SU-DHL-6 (cell line): ENCODE measurements around the gene CGB1.

Experiments
- H2AFZ ChIP-seq: fragments of 200-600 bp; sonication (generic); 2 replicates; pipeline ENCODE4 v1.6.1; 2014; ENCODE audit warnings: low read depth, mild to moderate bottlenecking, moderate library complexity, mixed read lengths, antibody characterized with exemption, low read length; ENCODE audit not compliant: severe bottlenecking
- H3F3A ChIP-seq: fragments of 200-600 bp; shearing (Covaris generic); 2 replicates; pipeline ENCODE4 v1.6.0; 2016; ENCODE audit warnings: antibody characterized with exemption, mild to moderate bottlenecking; ENCODE audit not compliant: insufficient read depth
- H3K27ac ChIP-seq: fragments of 200-600 bp; sonication (generic); 2 replicates; pipeline ENCODE4 v1.5.1; 2016; ENCODE audit warnings: low read depth, mild to moderate bottlenecking, low read length, moderate library complexity, mixed read lengths
- H3K27me3 ChIP-seq: fragments of 200-600 bp; sonication (generic), shearing (Covaris generic); 2 replicates; pipeline ENCODE4 v1.6.0; 2014; ENCODE audit warnings: mild to moderate bottlenecking, low read length
- H3K36me3 ChIP-seq: fragments of 200-600 bp; sonication (generic); 2 replicates; pipeline ENCODE4 v1.6.1; 2014; ENCODE audit warnings: mild to moderate bottlenecking, low read length, mixed read lengths
- H3K4me2 ChIP-seq: fragments of 300-600, 200-600 bp; shearing (Covaris generic), sonication (generic); 2 replicates; pipeline ENCODE4 v1.6.0; 2014; ENCODE audit warnings: low read length, low read depth, mild to moderate bottlenecking; ENCODE audit not compliant: poor library complexity, severe bottlenecking
- H3K4me3 ChIP-seq: fragments of 200-600 bp; sonication (generic); 2 replicates; pipeline ENCODE4 v1.5.1; 2014; ENCODE audit warnings: antibody characterized with exemption, low read length, mild to moderate bottlenecking, mixed read lengths; ENCODE audit not compliant: insufficient read depth, poor library complexity, severe bottlenecking
- H3K79me2 ChIP-seq: fragments of 200-600 bp; sonication (generic); 2 replicates; pipeline ENCODE4 v1.6.1; 2014; ENCODE audit warnings: mild to moderate bottlenecking, low read length, moderate library complexity; ENCODE audit not compliant: insufficient read depth
- H3K9ac ChIP-seq: fragments of 200-600 bp; sonication (generic); 2 replicates; pipeline ENCODE4 v1.7.0; 2014; ENCODE audit warnings: mild to moderate bottlenecking, low read length
- H3K9me2 ChIP-seq: fragments of 200-600 bp; sonication (generic); replicated peaks from 2 replicates; pipeline ENCODE4 v1.6.1; 2014; ENCODE audit warnings: low read length; ENCODE audit not compliant: insufficient read depth
- H3K9me3 ChIP-seq: fragments of 200-600 bp; sonication (generic); 2 replicates; pipeline ENCODE4 v1.6.1; 2014; ENCODE audit warnings: low read length, mixed read lengths; ENCODE audit not compliant: insufficient read depth
- H4K20me1 ChIP-seq: fragments of 200-600 bp; sonication (generic); 2 replicates; pipeline ENCODE4 v1.6.1; 2014; ENCODE audit warnings: low read depth, mild to moderate bottlenecking, antibody characterized with exemption, low read length, moderate library complexity, mixed read lengths
- EZH2phosphoT487 ChIP-seq: fragments of 200-600 bp; sonication (generic), shearing (Covaris generic); conservative IDR thresholded peaks from 2 replicates; pipeline ENCODE4 v1.6.1; 2018; ENCODE audit warnings: mild to moderate bottlenecking, antibody characterized with exemption, low read length, moderate library complexity, mixed read lengths
- TF ChIP-seq, protein P1 (sequence below): fragments of 200-600 bp; sonication (generic); IDR thresholded peaks from one replicate; pipeline ENCODE4 v1.5.1; 2017; ENCODE audit warnings: antibody characterized with exemption, mild to moderate bottlenecking, low read length, moderate library complexity; ENCODE audit not compliant: insufficient read depth, poor library complexity, severe bottlenecking

CGB1 gene

DNA sequence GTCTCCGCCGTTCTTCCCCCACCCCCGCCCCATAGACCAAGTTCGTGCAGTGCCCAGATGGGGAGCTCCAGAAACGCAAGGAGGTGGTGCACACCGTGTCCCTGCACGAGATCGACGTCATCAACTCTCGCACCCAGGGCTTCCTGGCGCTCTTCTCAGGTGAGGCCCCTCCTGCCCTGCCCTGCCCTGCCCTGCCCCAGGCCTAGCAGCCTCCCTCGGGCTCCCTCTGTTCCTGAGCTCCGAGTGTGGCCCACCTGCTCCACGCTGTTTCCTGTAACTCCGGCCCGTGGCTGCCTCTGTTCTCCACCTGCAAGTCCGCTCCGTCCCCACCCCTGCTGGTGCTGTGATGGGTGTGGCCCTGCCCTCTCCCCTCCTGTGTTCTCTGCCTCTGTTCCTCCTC lies 26.2 kb downstream of the CGB1 start:
- Histone ChIP-seq H3K27me3 (no peaks in the 10 kb centered on the region), H3K9ac (no peak overlapping the region), H3K4me3 (no peak overlapping the region), H3K4me2 (no peak overlapping the region), H3F3A (no peaks in the 10 kb centered on the region), H3K79me2 (no peaks in the 10 kb centered on the region), H2AFZ (no peak overlapping the region), H3K36me3 (no peaks in the 10 kb centered on the region), H3K9me2 (no peaks in the 10 kb centered on the region), H3K9me3 (no peaks in the 10 kb centered on the region), H4K20me1 (no peaks in the 10 kb centered on the region), H3K27ac (no peak overlapping the region)
- TF ChIP-seq, protein P1, sequence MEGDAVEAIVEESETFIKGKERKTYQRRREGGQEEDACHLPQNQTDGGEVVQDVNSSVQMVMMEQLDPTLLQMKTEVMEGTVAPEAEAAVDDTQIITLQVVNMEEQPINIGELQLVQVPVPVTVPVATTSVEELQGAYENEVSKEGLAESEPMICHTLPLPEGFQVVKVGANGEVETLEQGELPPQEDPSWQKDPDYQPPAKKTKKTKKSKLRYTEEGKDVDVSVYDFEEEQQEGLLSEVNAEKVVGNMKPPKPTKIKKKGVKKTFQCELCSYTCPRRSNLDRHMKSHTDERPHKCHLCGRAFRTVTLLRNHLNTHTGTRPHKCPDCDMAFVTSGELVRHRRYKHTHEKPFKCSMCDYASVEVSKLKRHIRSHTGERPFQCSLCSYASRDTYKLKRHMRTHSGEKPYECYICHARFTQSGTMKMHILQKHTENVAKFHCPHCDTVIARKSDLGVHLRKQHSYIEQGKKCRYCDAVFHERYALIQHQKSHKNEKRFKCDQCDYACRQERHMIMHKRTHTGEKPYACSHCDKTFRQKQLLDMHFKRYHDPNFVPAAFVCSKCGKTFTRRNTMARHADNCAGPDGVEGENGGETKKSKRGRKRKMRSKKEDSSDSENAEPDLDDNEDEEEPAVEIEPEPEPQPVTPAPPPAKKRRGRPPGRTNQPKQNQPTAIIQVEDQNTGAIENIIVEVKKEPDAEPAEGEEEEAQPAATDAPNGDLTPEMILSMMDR, result no peak
- TF ChIP-seq EZH2phosphoT487, result no peak

DNA sequence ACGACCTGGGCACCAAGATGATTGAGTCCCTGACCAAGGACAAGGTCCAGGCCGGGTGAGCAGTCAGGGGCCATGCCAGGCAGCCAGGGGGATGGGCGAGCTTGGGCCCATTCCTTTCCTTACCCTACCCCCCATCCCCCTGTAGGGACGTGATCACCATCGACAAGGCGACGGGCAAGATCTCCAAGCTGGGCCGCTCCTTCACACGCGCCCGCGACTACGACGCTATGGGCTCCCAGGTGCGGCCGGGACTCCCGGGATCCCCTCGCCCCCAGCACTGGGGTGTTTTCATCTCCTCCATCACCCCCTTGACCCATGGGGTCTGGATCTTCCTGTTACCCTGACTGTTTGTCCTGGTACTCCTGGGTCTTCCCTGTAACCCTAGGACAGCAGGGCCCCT lies 26.9 kb downstream of the CGB1 start:
- Histone ChIP-seq H3K27me3 (no peaks in the 10 kb centered on the region), H3K4me3 (no peak overlapping the region), H3K79me2 (no peaks in the 10 kb centered on the region), H3K9ac (no peak overlapping the region), H4K20me1 (no peaks in the 10 kb centered on the region), H3F3A (no peaks in the 10 kb centered on the region), H3K36me3 (no peaks in the 10 kb centered on the region), H3K9me3 (no peaks in the 10 kb centered on the region), H3K4me2 (no peak overlapping the region), H3K27ac (no peak overlapping the region), H2AFZ (no peak overlapping the region), H3K9me2 (no peaks in the 10 kb centered on the region)
- no peak for TF ChIP-seq EZH2phosphoT487
- TF ChIP-seq, protein P1, result no peak

DNA sequence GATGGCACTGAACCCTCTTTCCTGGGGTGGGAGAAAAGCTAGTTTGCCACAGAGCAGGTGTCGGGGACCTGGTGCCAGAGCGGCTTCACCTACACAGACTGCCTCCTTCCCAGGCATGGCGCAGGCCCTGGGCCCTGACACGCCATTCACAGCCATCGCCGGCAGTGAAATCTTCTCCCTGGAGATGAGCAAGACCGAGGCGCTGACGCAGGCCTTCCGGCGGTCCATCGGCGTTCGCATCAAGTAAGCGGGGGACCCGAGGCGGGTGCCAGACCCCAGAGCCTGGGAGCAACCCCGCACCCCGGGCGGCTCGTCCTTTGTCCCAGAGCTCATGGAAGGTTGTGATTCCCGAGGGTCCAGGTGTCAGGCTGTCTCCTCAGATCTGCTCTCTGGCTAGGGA lies 29.8 kb downstream of the CGB1 start:
- Histone ChIP-seq H3K9me3 (no peaks in the 10 kb centered on the region), H3K27me3 (no peaks in the 10 kb centered on the region), H3K9me2 (no peaks in the 10 kb centered on the region), H3K9ac (no peak overlapping the region), H3F3A (no peaks in the 10 kb centered on the region), H2AFZ (no peak overlapping the region), H3K36me3 (no peaks in the 10 kb centered on the region; the same call in 1 of the 2 replicates), H4K20me1 (no peaks in the 10 kb centered on the region), H3K27ac (no peak overlapping the region), H3K79me2 (no peaks in the 10 kb centered on the region), H3K4me3 (no peak overlapping the region), H3K4me2 (no peak overlapping the region)
- no peak for TF ChIP-seq EZH2phosphoT487
- TF ChIP-seq, protein P1, result no peak
